PC-3 (cell line): Measurements from ENCODE around the gene C19orf53. TPM values are rescaled to one million over a fixed set of nuclear protein-coding genes. Genes with fewer than 3 reads are reported as not detected.

Experiments
- ATAC-seq: fragments of 200-7000 bp; cut with Tn5 transposase; 2 replicates; pipeline ENCODE4 v1.9.1; 2020; ENCODE audit warnings: mild to moderate bottlenecking, moderate library complexity
- BruUV-seq: library from RNA; stranded (reverse); fragments of 400-500 nt; replicated peaks from 2 replicates; lab custom pipeline; 2021; lab: Mats Ljungman, UMichigan
- CTCF ChIA-PET: fragments of 300-600 bp; sonication (Branson Sonifier 250); formaldehyde crosslinking; loops from one replicate; lab custom pipeline; 2022; ENCODE audit warnings: antibody characterized with exemption; lab: Charles Lee
- POLR2A ChIA-PET: fragments of 300-600 bp; sonication (Branson Sonifier 250); formaldehyde crosslinking; loops from one replicate; lab custom pipeline; 2022; ENCODE audit warnings: antibody characterized with exemption; ENCODE audit not compliant: unreplicated experiment; lab: Charles Lee
- DNase-seq: peaks from one replicate; pipeline ENCODE4 v3.0.0-alpha.2; 2015
- H2AFZ ChIP-seq: fragments of 300-600 bp; sonication (generic); 2 replicates; pipeline ENCODE4 v1.6.0; 2016; ENCODE audit warnings: antibody characterized with exemption, low read length
- H3F3A ChIP-seq: fragments of 300-600 bp; sonication (generic); one replicate; pipeline ENCODE4 v1.6.0; 2017; ENCODE audit warnings: antibody characterized with exemption, low read length, control low read depth, mild to moderate bottlenecking; ENCODE audit not compliant: unreplicated experiment
- H3K27ac ChIP-seq: fragments of 300-600 bp; sonication (generic); 2 replicates; pipeline ENCODE4 v1.5.1; 2016; ENCODE audit warnings: mild to moderate bottlenecking, low read length
- H3K27me3 ChIP-seq: fragments of 300-600 bp; sonication (generic); 2 replicates; pipeline ENCODE4 v1.6.1; 2016; ENCODE audit warnings: low read length, mixed read lengths
- H3K36me3 ChIP-seq: fragments of 300-600 bp; sonication (generic); 2 replicates; pipeline ENCODE4 v1.6.1; 2016; ENCODE audit warnings: low read depth, mixed run types, low read length, mixed read lengths
- H3K4me1 ChIP-seq: fragments of 300-600 bp; sonication (generic); 2 replicates; pipeline ENCODE4 v1.5.1; 2016; ENCODE audit warnings: low read length; ENCODE audit not compliant: insufficient read depth
- H3K4me2 ChIP-seq: fragments of 300-600 bp; sonication (generic); 2 replicates; pipeline ENCODE4 v1.6.0; 2016; ENCODE audit warnings: low read length
- H3K4me3 ChIP-seq: fragments of 300-600 bp; sonication (generic); 2 replicates; pipeline ENCODE4 v1.5.1; 2016; ENCODE audit warnings: mild to moderate bottlenecking, low read length, mixed read lengths
- H3K79me2 ChIP-seq: fragments of 300-600 bp; sonication (generic); 2 replicates; pipeline ENCODE4 v1.6.1; 2017; ENCODE audit warnings: low read length, mixed read lengths
- H3K9ac ChIP-seq: fragments of 300-600 bp; sonication (generic); 2 replicates; pipeline ENCODE4 v1.6.0; 2016; ENCODE audit warnings: mild to moderate bottlenecking, low read length
- H3K9me2 ChIP-seq: fragments of 300-600 bp; sonication (generic); replicated peaks from 2 replicates; pipeline ENCODE4 v1.6.1; 2016; ENCODE audit warnings: mixed run types, low read length, mixed read lengths
- H3K9me3 ChIP-seq: fragments of 300-600 bp; sonication (generic); 2 replicates; pipeline ENCODE4 v1.6.1; 2016; ENCODE audit warnings: low read length, mixed read lengths
- H4K20me1 ChIP-seq: fragments of 300-600 bp; sonication (generic); 2 replicates; pipeline ENCODE4 v1.6.1; 2016; ENCODE audit warnings: low read length, mixed read lengths
- CTCF ChIP-seq: fragments of 300-600 bp; sonication (generic); conservative IDR thresholded peaks from 2 replicates; pipeline ENCODE4 v1.5.1; 2017; ENCODE audit warnings: antibody characterized with exemption, low read depth, mild to moderate bottlenecking, low read length
- EZH2 ChIP-seq: fragments of 300-600 bp; sonication (generic); IDR thresholded peaks from one replicate; pipeline ENCODE4 v1.6.1; 2017; ENCODE audit warnings: antibody characterized with exemption, mild to moderate bottlenecking, low read length; ENCODE audit not compliant: unreplicated experiment
- EZH2phosphoT487 ChIP-seq: fragments of 300-600 bp; sonication (generic); IDR thresholded peaks from 2 replicates; pipeline ENCODE4 v1.6.1; 2018; ENCODE audit warnings: mild to moderate bottlenecking, antibody characterized with exemption, low read length, borderline replicate concordance
- intact Hi-C: fragments of 100-400 bp; cut with micrococcal nuclease; formaldehyde crosslinking; loops from 2 replicates; pipeline ENCODE4 v1.9.0; 2023
- total RNA-seq: library from RNA; depleted of rRNA; stranded (reverse); fragments of >200 nt; gene quantifications from 2 replicates; pipeline ENCODE4 v1.2.3, GENCODE V29; 2014

The C19orf53 gene
- total RNA-seq, 1 experiment from 2014 or later, result 341 TPM

GRCh38 chr19:13765395-13766094, 8.7 kb upstream of the C19orf53 start:
- no peaks in the 10 kb centered on the region for H3K9me3 ChIP-seq
- no peaks in the 10 kb centered on the region for H3F3A ChIP-seq
- CTCF ChIA-PET, result interaction anchor here (0.5 to 1.1 kb wide), 2 partner anchors 96 to 253 kb away, joined by 4 to 5 read pairs; no protein-coding TSS in a partner anchor
- peak overlapping the region; percentile 97 for H3K9ac ChIP-seq
- DNase-seq, result peak; percentile 35
- H3K27ac ChIP-seq, result no peak overlapping the region
- H3K79me2 ChIP-seq, result peaks cover 43% of the 10 kb centered on the region
- peaks cover 21% of the 10 kb centered on the region; the same call in 1 of the 2 replicates for H3K36me3 ChIP-seq
- H3K9me2 ChIP-seq, result no peaks in the 10 kb centered on the region
- H3K4me3 ChIP-seq, result peak overlapping the region; percentile 96
- no peaks in the 10 kb centered on the region for H4K20me1 ChIP-seq
- POLR2A ChIA-PET, result no interaction called here
- H3K4me2 ChIP-seq, result peak overlapping the region; percentile 88
- TF ChIP-seq EZH2phosphoT487, result no peak
- TF ChIP-seq EZH2, result no peak
- peak; percentile 35; the same call in 1 of the 2 replicates for TF ChIP-seq CTCF
- ATAC-seq, result peak; percentile 16
- TSS peak; percentile 35 for BruUV-seq
- intact Hi-C loops, result no loop called here
- H3K4me1 ChIP-seq, result peaks cover 10% of the 10 kb centered on the region; the same call in 1 of the 2 replicates
- no peaks in the 10 kb centered on the region for H3K27me3 ChIP-seq
- H2AFZ ChIP-seq, result peak overlapping the region; percentile 56

- CTCF ChIA-PET, result interaction anchor here (0.5 kb wide), 1 partner anchor 253 kb away, joined by 4 read pairs; no protein-coding TSS in a partner anchor
- Histone ChIP-seq H3K9me2 (no peaks in the 10 kb centered on the region), H3K36me3 (peaks cover 21% of the 10 kb centered on the region; the same call in 1 of the 2 replicates), H3F3A (no peaks in the 10 kb centered on the region), H3K4me1 (peaks cover 10% of the 10 kb centered on the region; the same call in 1 of the 2 replicates), H3K4me2 (peak overlapping the region; percentile 88; the same call in 1 of the 2 replicates), H3K27me3 (no peaks in the 10 kb centered on the region), H3K79me2 (peaks cover 43% of the 10 kb centered on the region), H3K9ac (no peak overlapping the region), H2AFZ (no peak overlapping the region), H3K27ac (no peak overlapping the region), H3K9me3 (no peaks in the 10 kb centered on the region), H3K4me3 (peak overlapping the region; percentile 96; the same call in 1 of the 2 replicates), H4K20me1 (no peaks in the 10 kb centered on the region)
- POLR2A ChIA-PET, result no interaction called here
- intact Hi-C loops, result no loop called here
- no peak for ATAC-seq
- BruUV-seq, result no TSS peak
- DNase-seq, result no peak
- TF ChIP-seq EZH2phosphoT487 (no peak), CTCF (no peak), EZH2 (no peak)
Observed at GRCh38 chr19:13766095-13766481, 8.2 kb upstream of the C19orf53 start.

GRCh38 chr19:13768510-13768909, 5.7 kb upstream of the C19orf53 start:
- Histone ChIP-seq H3K9ac (no peak overlapping the region), H3K4me1 (peaks cover 10% of the 10 kb centered on the region; the same call in 1 of the 2 replicates), H3K36me3 (peaks cover 22% of the 10 kb centered on the region; the same call in 1 of the 2 replicates), H3K27me3 (no peaks in the 10 kb centered on the region), H3K9me2 (no peaks in the 10 kb centered on the region), H3K9me3 (no peaks in the 10 kb centered on the region), H3F3A (no peaks in the 10 kb centered on the region), H3K27ac (no peak overlapping the region), H3K4me3 (no peak overlapping the region), H3K79me2 (peaks cover 31% of the 10 kb centered on the region), H3K4me2 (no peak overlapping the region), H2AFZ (no peak overlapping the region), H4K20me1 (no peaks in the 10 kb centered on the region)
- TF ChIP-seq EZH2, result no peak
- no peak for TF ChIP-seq CTCF
- TF ChIP-seq EZH2phosphoT487, result no peak
- intact Hi-C loops, result no loop called here
- DNase-seq, result no peak
- BruUV-seq, result no TSS peak
- ChIA-PET CTCF (no interaction called here), POLR2A (no interaction called here)
- ATAC-seq, result no peak
